HepG2 (cell line): ENCODE measurements around the gene GNAL. TPM values are rescaled to one million over a fixed set of nuclear protein-coding genes. Genes with fewer than 3 reads are reported as not detected.
A peak's percentile ranks its signal among the peaks of the same experiment; 100 is the strongest.

Experiments used
- ARNT2 ChIP-seq: sonication (generic); formaldehyde crosslinking; IDR thresholded peaks from 2 replicates; pipeline ENCODE4 v1.8.0; 2022; ENCODE audit warnings: mild to moderate bottlenecking, low read depth, missing genetic modification reagents, moderate library complexity
- DMAP1 ChIP-seq: IDR thresholded peaks from 2 replicates; pipeline ENCODE4 v1.6.1; 2016
- EZH2 ChIP-seq: conservative IDR thresholded peaks from 2 replicates; pipeline ENCODE4 v1.6.1; 2012; ENCODE audit warnings: mild to moderate bottlenecking, low read depth, low read length, moderate library complexity
- GTF3A ChIP-seq: sonication (generic); formaldehyde crosslinking; conservative IDR thresholded peaks from 2 replicates; pipeline ENCODE4 v1.4.0; 2020; ENCODE audit warnings: mild to moderate bottlenecking, missing genetic modification reagents
- KDM5B ChIP-seq: sonication (generic); formaldehyde crosslinking; IDR thresholded peaks from 2 replicates; pipeline ENCODE4 v1.4.0; 2020; ENCODE audit warnings: missing genetic modification reagents, mild to moderate bottlenecking, borderline replicate concordance
- NPAS2 ChIP-seq: sonication (generic); formaldehyde crosslinking; IDR thresholded peaks from 2 replicates; pipeline ENCODE4 v1.8.0; 2022; ENCODE audit warnings: mild to moderate bottlenecking, missing genetic modification reagents, borderline replicate concordance
- SATB2 ChIP-seq: sonication (generic); formaldehyde crosslinking; IDR thresholded peaks from 2 replicates; pipeline ENCODE4 v1.5.0; 2020; ENCODE audit warnings: missing genetic modification reagents
- SKI ChIP-seq: fragments of 450-650 bp; IDR thresholded peaks from one replicate; pipeline ENCODE4 v1.6.1; 2018; ENCODE audit warnings: mild to moderate bottlenecking; ENCODE audit not compliant: partially characterized antibody
- SOX13 ChIP-seq, 3 experiments: fragments of 450-650 bp in 1 of 3; sonication (generic) in 1 of 3; formaldehyde crosslinking in 1 of 3; IDR thresholded peaks in 2 of 3; conservative IDR thresholded peaks in 1 of 3; 2 replicates each; pipeline versions ENCODE4 v1.5.0 to v1.6.1; 2016 to 2020; ENCODE audit warnings: antibody characterized with exemption in 1 of 3, mild to moderate bottlenecking in 1 of 3, missing compliant biosample characterization in 1 of 3, missing genetic modification reagents in 1 of 3, moderate library complexity in 1 of 3
- TAF1 ChIP-seq: sonication (generic); formaldehyde crosslinking; IDR thresholded peaks from 2 replicates; pipeline ENCODE4 v1.4.0; 2020; ENCODE audit warnings: missing genetic modification reagents
- ZFYVE20 ChIP-seq: sonication (generic); formaldehyde crosslinking; IDR thresholded peaks from 2 replicates; pipeline ENCODE4 v1.8.0; 2023; ENCODE audit warnings: low read depth, mild to moderate bottlenecking, moderate library complexity, missing genetic modification reagents, borderline replicate concordance
- ZNF3 ChIP-seq: IDR thresholded peaks from 2 replicates; pipeline ENCODE4 v1.7.0; 2017; ENCODE audit warnings: inconsistent platforms
- ZNF460 ChIP-seq: sonication (generic); formaldehyde crosslinking; IDR thresholded peaks from 2 replicates; pipeline ENCODE4 v1.5.1; 2020; ENCODE audit warnings: missing genetic modification reagents, mild to moderate bottlenecking, borderline replicate concordance
- ZNF7 ChIP-seq: IDR thresholded peaks from 2 replicates; pipeline ENCODE4 v1.6.1; 2016; ENCODE audit warnings: missing biosample characterization, missing genetic modification reagents
- ZNF839 ChIP-seq: sonication (generic); formaldehyde crosslinking; IDR thresholded peaks from 2 replicates; pipeline ENCODE4 v1.4.0; 2020; ENCODE audit warnings: missing genetic modification reagents, mild to moderate bottlenecking, borderline replicate concordance
- polyA plus RNA-seq, 8 experiments: library from polyadenylated mRNA; depleted of rRNA in 3 of 8; stranded (reverse) in 7 of 8; unstranded in 1 of 8; fragments of >200 nt; fragmentation: Illumina TruSeq in 4 of 8; extraction: Trizol in 4 of 8; gene quantifications; 2 replicates each; pipeline versions ENCODE4 v1.2.1 to v1.2.3, GENCODE V29; 2011 to 2016; ENCODE audit warnings: low read depth in 4 of 8, missing spikeins in 1 of 8, mixed read lengths in 1 of 8; ENCODE audit not compliant: insufficient read depth in 1 of 8
- total RNA-seq, 5 experiments: library from RNA; depleted of rRNA; stranded (reverse); fragments of >200 nt; fragmentation: Illumina TruSeq; extraction: Trizol; gene quantifications; 2 replicates each; pipeline ENCODE4 v1.2.3, GENCODE V29; 2016; ENCODE audit warnings: low read depth in 1 of 5
- TF ChIP-seq, protein P1 (sequence below): sonication (generic); formaldehyde crosslinking; IDR thresholded peaks from 2 replicates; pipeline ENCODE4 v1.5.1; 2020; ENCODE audit warnings: missing genetic modification reagents, mild to moderate bottlenecking, borderline replicate concordance
- TF ChIP-seq, protein P2 (sequence below): sonication (generic); formaldehyde crosslinking; IDR thresholded peaks from 2 replicates; pipeline ENCODE4 v1.4.0; 2020; ENCODE audit warnings: missing genetic modification reagents, low read depth, mild to moderate bottlenecking, borderline replicate concordance
- TF ChIP-seq, protein P3 (sequence below), 2 experiments: fragments of 450-650 bp in 1 of 2; sonication (generic) in 1 of 2; formaldehyde crosslinking in 1 of 2; IDR thresholded peaks; 2 replicates each; pipeline versions ENCODE4 v1.6.1 to v1.8.0; 2016 to 2022; ENCODE audit warnings: antibody characterized with exemption in 1 of 2, mild to moderate bottlenecking in 1 of 2, missing genetic modification reagents in 1 of 2

GNAL gene
- total and polyA plus RNA-seq, 2 of the 13 experiments (the other 11 are each of a cell fraction or from before 2014, with no cell fraction given): 0.87 to 1.4 TPM

DNA sequence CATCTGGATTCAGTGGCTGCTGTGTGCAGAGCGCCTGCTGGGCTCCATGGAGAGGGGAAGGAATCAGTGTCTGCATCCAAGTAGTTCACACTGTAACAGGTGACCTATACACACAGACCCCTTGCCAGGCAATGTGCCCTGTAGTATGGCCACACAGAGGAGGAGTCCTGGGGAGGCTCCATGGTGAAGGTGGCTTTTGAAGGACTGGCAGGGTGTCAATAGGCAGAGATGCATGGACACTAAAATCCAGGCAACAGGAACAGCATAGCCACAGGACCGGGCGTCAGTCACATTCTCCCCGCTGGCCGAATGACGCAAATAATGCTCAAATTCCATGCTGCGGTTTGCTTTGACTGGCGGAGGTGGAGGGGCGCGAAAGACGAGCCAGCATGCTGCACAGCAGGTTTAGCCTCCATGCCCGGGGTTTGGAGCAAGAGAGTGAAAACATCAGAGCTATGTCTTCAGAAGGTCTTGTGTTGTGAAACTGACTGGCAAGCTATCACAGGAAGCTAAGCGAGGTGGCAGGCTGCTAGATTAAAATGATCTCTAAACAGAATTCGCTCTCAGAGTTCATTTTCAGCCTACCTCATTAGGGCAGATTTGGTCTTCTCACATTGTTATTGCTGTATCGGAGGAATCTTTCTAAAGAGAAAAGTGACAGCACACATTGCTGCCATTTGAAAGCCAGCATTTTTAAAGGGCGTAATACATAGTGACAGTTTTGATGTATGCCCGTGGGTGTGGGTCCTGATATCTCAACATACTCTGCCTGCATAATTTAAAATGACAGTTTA, 161.0 kb downstream of the GNAL start (continued):
- TF ChIP-seq SOX13 (IDR thresholded peaks at IDR 0.05) (no peak), SOX13 (CRISPR knock-in tag; conservative IDR thresholded peaks at IDR 0.05 in 1 of 2, IDR thresholded peaks at IDR 0.05 in 1 of 2) (peak in 1 of 2 experiments; percentile 32; a peak in 1 of 4 replicates), ZNF3 (peak; percentile 65; the same call in 1 of the 2 replicates), ZNF839 (CRISPR knock-in tag) (no peak), ZNF7 (no peak), ZNF460 (no peak), SATB2 (CRISPR knock-in tag) (no peak), TAF1 (CRISPR knock-in tag) (peak; percentile 32; the same call in 1 of the 2 replicates), EZH2 (no peak), DMAP1 (CRISPR knock-in tag) (peak; percentile 63; the same call in 1 of the 2 replicates), ARNT2 (CRISPR knock-in tag) (0 out of 2 replicates have a peak, but pooled peaks have one; percentile 58), NPAS2 (CRISPR knock-in tag) (no peak), SKI (no peak), GTF3A (CRISPR knock-in tag) (no peak), ZFYVE20 (CRISPR knock-in tag) (no peak), KDM5B (CRISPR knock-in tag) (peak; percentile 29; the same call in 1 of the 2 replicates)
- TF ChIP-seq, protein P1, sequence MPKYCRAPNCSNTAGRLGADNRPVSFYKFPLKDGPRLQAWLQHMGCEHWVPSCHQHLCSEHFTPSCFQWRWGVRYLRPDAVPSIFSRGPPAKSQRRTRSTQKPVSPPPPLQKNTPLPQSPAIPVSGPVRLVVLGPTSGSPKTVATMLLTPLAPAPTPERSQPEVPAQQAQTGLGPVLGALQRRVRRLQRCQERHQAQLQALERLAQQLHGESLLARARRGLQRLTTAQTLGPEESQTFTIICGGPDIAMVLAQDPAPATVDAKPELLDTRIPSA: no peak
- TF ChIP-seq, protein P2, sequence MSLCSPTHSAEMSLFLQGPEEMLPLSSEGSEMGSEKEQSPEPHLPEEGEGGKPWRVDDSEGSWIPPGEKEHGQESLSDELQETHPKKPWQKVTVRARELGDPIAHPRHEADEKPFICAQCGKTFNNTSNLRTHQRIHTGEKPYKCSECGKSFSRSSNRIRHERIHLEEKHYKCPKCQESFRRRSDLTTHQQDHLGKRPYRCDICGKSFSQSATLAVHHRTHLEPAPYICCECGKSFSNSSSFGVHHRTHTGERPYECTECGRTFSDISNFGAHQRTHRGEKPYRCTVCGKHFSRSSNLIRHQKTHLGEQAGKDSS: 0 out of 2 replicates have a peak, but pooled peaks have one; percentile 27
- TF ChIP-seq, protein P3, sequence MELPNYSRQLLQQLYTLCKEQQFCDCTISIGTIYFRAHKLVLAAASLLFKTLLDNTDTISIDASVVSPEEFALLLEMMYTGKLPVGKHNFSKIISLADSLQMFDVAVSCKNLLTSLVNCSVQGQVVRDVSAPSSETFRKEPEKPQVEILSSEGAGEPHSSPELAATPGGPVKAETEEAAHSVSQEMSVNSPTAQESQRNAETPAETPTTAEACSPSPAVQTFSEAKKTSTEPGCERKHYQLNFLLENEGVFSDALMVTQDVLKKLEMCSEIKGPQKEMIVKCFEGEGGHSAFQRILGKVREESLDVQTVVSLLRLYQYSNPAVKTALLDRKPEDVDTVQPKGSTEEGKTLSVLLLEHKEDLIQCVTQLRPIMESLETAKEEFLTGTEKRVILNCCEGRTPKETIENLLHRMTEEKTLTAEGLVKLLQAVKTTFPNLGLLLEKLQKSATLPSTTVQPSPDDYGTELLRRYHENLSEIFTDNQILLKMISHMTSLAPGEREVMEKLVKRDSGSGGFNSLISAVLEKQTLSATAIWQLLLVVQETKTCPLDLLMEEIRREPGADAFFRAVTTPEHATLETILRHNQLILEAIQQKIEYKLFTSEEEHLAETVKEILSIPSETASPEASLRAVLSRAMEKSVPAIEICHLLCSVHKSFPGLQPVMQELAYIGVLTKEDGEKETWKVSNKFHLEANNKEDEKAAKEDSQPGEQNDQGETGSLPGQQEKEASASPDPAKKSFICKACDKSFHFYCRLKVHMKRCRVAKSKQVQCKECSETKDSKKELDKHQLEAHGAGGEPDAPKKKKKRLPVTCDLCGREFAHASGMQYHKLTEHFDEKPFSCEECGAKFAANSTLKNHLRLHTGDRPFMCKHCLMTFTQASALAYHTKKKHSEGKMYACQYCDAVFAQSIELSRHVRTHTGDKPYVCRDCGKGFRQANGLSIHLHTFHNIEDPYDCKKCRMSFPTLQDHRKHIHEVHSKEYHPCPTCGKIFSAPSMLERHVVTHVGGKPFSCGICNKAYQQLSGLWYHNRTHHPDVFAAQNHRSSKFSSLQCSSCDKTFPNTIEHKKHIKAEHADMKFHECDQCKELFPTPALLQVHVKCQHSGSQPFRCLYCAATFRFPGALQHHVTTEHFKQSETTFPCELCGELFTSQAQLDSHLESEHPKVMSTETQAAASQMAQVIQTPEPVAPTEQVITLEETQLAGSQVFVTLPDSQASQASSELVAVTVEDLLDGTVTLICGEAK (IDR thresholded peaks at IDR 0.05): no peak
- TF ChIP-seq, protein P3 (CRISPR knock-in tag; IDR thresholded peaks at IDR 0.05): no peak
